ENCODE measurements around the gene CCDC88C.

CCDC88C gene

DNA sequence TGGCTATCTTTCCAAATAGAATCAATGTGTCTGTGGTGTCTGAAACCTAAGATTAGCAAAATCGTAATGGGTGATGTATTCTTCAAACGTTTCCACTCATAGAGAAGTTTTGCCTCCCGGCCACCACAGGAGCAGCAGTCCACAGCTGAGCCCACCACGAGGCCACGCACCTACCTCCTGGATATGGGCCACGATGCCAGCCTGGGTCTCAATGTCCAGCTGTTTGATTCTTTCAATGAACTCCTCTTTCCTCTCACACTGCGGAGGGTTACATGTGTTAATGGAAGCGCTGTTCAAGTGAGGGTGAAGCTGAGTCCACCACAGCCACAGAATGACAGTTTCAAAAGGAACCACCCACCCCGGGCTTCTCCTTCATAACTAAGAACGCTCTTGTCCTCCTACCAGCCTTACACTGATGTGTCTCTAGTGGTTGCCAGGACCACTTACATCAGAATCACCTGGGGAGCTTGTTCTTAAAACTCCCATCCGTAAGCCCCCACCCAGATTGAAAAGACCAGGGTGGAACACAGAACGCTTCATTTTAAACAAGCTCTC is 75.3 kb downstream of the CCDC88C start:
- DNase-seq = no peak

DNA sequence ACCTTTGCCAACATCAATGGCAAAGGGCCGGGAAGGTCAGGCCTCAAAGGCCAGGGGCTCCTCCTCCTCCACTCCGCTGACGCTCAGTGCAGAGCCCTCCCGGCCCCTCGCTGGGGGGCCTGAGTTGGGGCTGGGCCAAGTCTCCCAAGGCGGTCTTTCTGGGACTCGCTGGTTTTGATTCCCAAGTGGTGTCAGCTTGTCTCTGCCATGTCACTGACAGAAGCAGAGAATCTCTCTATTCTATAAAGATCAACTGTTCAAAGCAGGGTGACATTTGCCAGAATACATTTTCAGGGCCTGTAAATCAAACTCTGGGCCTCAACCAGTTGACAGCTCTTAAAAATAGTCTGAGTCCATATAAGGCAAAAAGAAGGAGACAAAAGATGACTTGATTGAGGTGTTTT is 75.9 kb downstream of the CCDC88C start:
- DNase-seq = no peak

DNA sequence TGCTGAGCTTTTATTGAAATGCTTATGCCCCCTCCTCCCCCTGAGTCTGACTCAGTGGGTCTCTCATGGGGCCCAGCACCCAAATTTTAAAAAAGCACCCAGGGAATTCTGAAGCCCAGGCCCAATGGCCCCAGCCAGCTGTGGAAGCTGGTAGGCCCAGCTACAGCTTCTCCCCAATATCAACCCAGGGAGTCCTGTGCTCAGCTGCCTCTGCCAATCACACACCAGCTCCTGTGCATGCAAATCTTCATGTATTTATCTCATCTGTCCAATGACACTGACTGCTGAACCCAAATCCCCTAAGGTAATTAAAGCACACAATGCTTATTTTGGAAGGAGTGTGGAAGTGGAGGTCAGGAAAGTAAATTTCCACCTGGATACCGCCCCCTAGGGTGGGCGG is 76.3 kb downstream of the CCDC88C start:
- no peak for DNase-seq

DNA sequence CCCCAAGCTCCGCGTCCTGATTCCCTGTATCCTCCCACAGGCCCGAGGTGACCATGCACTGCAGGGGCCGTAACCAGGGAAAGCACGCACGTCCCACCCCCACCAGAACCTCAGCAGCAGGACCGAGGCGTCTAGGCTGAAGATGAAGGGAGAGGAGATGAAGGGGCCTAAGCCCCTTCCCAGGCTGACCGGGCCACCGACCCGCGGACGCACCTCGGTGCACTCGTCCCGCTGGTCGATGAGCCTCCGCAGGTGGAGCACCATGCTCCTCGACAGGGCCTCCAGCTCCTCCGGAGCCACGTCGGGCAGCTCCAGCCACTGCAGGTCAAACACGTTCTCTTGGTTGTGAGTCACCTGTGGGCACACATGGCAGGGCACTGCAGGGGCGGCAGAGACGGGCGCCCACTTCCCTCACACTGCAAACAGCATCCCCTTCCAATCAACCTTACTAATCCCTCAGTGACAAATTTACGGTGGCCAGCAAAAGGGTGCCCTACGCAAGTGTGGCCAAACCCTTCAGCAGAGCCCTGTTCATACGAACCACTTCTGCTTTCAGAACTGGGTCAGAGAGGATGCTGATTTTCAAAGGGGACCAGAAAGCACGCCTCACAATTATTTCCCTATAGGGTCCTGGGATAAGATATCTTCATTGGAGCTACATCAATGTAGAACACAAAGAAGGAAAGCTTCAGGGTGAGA is 77.8 kb downstream of the CCDC88C start:
- DNase-seq = no peak

DNA sequence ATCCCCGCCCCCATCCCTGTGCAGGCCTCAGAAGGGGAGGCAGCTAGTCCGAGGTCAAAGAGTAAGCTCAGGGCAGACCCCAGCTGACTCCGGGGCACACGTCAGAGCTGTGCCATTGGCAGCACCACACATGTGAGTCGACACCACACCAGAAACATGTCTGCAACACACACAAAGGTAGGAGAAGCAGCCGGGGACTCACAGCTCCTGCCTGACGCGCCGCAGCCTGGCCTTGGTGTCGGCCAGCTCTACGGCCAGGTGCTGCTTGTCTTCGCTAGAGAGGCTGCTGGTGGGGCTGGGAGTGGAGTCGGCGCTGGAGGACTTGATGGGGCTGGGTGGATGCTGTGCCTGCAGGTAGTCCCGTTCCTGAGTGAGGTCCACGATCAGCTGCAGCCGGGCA is 78.5 kb downstream of the CCDC88C start:
- no peak for DNase-seq

DNA sequence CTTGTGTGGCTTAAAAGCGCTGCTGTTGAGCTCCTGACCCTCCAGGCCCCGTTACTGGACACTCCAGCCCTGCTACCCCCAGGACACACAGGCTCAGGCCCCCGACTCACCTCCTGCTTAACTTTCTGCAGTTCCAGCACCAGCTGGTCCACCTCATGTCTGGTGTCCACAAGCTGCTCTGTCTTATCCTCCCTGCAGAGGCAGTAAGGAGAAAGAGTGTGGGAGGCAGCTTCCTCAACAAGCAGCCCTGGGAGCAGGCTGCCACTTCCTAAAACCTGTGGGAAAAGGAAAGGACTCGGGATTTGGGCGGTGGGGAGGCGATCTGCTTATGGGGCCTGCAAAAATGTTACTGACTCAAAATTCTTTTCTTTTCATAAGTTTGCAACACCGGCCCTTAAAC is 79.2 kb downstream of the CCDC88C start:
- DNase-seq = no peak

DNA sequence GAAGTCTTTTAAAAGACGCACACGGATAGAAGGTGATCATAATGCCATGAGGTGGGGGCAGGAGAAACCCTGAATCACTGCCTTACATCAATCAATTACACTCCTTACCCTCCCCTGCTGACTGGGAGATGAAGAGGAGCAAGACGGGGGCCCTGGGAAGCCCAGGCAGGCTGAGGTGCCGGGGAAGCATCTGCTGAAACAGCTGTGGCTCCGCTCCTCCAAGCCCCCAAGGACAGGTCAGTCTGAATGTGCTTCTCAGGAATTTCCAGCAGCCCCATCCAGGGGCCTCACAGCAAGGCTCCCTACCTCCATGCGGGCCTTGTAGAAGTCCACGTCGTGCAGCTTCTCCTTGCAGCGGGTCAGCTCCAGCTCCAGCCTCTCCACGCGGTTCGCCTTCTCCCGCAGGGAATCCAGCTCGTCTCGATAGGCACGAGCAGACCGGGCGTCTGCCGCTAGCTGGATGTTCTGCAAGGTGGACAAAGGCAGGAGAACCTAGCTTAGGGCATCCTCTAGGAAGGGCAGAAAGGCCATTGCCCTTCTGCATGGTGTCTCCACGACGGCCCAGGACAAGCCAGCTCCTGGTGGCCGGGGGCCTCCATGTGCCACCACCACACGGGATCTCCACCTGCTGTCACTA is 79.8 kb downstream of the CCDC88C start:
- DNase-seq = no peak

DNA sequence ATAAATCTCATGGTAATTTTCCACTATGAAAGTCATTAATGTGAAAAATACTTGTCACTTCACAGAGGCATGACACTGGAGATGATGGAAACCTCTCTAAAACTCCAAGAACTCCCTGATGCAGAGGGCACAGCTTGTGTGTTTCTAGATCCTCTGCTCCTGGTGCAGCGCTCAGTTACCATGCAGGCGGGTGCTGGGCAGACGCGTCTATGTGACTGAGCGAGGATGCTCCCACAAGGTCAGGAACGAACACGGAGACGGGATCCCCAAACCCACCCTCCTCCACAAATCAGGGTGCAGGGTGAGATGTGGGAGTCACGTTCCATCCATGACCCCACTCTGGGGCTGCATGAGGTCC is 81.5 kb downstream of the CCDC88C start:
- DNase-seq = no peak

DNA sequence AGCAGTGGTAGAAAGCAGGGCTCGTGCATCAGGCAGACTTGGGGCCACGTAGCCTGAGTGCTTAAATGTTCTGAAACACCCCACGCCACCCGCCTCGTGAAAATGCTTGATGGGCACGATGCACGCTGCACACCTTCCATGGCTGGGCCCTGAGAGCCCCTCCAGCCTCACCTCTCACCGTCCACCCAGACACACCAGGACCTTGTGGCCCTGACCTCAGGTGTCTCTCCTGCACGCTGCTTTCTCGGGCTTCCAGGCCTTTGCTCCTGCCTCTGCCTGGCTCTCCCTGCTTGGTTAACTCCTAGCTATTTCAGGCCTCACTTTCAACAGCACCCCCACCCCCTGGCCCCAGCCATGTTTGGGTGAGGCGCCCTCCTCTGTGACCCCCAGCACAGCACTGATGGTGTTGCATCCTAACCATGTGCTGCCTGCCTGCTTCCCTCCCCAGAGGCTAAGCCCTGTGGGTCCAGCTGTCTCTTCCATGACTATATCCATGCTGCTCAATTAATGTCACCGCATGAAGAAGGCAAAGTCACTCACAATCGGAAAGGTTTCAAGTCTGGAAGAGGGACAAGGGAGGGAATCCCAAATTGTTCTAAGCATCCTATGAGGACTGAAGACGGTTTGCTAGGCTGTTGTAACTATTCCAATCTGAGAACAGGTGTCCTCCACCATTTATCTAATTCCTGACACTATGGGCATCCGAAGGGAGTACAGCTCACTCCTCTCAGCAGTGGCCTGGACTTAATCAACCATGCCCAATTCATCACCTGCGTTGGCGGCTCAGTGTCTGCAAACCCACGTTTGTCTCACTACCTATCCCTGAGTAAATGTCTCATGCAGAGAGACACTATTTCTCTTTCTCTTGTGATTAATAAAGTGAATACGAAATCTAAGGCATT is 82.2 kb downstream of the CCDC88C start:
- DNase-seq = no peak

DNA sequence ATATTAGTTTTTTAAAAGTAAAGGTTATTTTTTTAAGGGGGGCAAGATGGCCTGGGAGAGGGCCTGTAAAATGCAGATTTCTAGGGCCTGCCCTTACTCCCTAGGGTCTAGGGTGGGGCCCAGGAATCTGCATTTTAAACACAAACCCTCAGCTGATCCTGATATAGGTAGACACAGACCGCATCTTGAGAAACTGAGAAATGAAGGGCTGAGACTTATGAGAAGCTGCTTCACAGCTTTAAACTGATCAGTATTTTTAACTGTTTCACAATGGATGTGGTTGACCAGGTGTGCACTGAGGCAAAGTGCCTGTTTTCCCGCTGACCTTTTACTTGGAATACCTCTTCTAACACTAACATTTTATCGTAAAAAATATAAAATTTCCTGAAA is 84.0 kb downstream of the CCDC88C start:
- DNase-seq = no peak

DNA sequence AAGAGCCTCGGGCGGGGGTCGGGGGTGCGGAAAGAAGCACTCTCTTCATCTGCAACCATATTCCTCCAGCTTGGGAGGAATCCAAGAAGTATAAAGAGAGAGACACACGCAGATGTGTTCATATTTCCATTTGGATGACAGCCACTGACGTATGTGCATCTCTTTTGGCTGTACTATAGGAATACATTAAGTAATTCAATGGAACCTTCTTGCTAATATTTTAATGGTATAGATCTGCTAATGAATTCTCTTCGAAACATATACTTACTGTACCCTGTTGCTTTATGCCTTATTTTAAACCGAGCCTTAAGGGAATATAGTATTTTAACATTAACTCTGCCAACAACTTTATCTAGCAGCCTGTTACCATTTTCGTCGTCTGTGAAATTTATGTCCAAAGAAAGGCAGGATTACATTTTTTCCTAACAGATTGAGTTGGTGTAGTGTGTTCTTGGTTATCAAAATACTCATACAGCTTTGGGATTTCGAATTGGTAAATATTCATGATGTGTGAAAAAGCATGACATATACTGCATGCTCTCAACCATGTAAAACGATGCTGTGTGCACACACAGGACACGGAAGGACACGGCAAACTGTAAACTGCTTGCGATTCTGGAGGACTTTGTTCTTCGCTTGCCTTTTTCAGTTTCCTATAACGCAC is 84.5 kb downstream of the CCDC88C start:
- DNase-seq = no peak

DNA sequence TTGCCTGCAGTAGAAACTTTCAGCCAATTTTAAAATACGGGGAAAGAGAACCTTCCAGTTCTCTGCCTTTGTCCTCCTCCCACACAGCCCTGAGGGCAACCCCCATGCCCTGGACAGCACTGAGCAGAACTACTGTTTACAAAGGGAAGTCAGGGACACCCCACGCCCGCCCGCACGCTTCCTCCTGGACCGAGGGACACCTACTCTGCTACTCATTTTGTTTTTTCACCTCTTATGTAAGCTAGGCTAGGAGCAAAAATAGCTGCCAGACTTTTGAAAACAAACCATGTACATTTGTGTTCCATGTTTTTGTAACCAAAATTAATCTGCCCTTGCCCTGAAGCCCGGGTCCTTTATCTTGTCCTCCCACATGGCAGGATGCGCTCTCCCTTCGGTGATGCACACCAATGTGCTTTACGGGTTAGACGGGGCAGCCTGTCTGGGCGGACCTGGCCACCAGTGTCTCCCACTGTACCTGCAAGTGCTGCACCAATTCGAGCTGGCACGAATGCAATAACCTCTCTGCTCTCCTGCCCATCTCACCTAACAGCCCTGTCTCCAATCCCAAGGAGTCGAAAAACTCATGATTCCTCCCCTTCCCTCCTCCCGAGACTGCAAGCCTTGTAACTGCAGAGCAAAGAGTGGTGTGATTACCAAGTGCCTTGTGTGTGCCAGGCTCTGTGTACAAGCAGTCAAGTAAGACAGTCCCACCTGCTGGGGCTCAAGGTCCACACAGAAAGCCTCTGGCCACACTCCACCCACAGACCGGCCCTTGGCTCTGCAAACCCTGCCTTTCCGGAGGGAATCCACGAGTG is 85.2 kb downstream of the CCDC88C start:
- no peak for DNase-seq

DNA sequence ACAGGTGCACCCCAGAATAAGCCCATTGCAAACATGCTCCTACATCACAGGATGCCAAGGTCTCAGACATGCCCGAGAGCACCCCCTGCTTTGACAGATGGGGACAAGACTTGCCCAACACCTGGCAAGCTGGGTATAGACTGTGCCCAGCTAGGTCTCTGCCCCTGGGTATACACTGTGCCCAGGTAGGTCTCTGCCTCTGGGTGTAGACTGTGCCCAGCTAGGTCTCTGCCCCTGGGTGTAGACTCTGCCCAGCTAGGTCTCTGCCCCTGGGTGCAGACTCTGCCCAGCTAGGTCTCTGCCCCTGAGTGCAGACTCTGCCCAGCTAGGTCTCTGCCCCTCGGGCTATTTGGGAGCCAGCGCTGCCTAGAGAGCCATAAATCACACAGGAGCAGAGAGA is 85.9 kb downstream of the CCDC88C start:
- no peak for DNase-seq

DNA sequence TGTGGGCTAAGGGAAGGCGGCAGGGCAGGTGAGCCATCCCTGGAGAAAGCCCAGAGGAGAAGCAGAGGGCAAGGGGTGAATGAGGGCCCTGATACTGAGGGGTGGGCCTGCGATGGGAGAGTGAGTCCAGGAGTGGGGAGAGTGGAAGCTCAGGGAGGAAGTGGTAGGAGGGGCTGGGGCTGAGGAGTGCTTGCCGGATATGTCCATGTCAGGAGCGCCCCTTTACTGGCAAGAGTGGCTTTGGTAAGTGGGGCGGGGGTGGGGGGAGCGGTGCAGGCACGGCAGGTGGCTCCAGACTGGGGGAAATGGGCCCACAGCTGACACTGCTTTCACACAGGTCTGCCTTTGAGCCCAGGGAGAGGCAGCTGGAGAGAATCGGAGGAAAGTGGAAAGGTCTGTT is 86.8 kb downstream of the CCDC88C start:
- DNase-seq = no peak

DNA sequence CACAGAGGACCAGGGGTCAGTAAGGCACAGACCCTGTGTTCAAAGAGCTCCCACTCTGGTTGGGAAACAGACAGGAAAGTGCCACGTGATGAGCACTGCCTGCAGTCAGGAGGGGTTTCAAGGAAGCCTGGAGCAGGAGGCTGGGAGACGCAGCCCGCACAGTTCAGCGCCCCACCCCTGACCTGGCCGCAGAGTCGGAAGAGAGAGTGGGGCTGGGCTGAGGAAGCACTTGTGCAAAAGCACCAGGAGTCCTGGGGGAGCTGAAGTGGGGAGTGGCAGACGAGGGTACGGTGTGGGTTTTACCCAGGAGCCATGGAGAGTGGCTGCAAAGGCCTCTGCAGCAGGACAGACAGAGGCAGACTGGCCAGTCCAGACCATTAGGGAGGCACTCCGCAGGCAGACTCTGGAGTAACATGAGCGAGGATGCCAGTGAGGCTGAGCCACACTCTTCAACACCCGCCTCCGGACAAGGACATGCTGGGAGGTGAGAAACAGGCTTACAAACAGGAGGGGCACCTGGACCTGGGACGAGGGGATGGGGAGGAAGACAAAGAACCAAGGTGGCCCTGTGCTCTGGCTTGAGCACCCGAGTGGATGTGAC is 87.4 kb downstream of the CCDC88C start:
- no peak for DNase-seq

DNA sequence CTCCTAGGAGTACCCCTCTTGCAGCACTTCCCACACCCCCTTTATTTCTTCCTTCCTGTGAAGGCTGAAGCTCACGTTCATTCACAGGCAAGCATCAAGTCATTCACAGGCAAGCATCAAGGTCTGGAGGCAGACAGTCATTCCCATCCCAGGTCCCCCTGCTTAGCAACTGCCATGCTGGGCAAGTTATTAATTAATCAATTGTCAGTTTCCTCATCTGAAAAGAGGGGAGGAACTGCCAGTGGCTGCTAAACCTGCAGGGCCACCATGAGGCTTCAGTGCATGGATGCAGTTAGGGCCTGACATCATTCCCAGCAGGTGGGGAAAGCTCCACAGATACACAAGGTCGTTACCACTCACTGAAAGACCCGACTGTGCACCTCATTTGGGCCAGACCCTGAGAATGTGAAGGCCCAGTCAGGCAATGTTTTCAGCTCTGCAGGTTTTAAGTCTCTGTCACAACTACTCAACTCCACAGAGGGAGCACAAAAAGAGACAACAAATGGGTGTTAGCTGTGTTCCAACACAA is 88.1 kb downstream of the CCDC88C start:
- no peak for DNase-seq

DNA sequence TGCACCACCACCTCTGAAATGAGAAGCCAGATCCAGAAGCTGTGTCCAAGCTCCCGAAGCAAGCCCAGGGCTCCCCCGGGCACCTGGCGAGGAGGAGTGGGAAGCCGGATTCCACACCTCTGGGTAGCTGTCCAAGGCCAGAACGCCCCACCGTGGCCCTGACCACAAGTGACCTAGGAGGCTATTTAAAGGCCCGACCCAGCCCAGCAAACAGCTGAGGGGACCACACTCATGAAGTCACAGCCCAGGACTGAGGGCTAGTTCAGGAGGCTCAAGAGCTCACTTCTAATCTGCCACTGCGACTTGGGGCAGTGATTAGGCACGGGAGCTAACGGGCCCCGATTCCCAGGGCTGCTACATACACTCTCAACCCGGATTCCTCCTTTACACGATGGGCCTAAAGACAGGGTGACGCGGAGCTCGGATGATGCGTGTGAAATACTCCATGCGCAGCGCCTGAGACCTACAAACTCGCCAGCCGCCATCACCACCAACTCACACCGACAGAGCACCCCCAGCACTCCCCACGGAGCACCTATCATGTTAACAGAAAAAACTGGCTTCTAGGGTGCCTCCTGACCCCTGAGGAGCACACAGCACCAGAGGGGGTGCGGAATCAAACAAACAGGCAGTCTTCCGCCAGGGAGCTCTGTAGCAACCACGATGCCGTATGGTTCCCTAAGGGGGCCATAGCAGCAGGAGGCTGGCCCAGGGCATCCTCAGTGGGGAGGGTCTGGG is 89.1 kb downstream of the CCDC88C start:
- DNase-seq = no peak

DNA sequence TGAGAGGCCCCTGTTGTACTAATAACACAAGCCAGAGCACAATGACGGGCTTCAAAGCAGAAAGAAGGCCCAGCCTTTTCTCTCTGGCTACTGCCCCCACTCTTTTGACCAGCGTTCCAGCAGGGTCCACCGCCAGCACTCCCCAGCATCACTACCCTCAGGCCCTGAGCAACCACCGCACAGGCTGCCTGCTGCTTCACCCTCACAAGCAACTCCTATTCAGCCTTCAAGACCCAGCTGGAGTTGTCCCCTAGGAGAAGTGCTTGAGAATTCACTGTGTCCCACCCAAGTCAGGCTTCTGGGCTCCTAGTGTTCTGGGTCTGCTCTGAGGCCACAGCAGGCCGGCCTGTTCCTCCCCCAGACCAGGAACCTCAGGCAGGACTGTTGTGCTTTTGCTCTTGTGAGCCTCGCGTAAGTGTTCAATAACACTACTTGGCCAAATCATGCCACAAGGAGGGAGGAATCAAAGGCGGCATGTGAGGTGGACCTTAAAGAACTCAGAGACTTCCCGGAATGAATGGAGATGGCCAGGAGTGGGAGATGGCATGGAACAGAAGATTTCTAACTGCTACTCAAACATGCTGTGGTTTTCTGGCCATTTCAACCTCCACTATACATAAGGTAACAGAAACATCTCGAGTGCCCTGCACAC is 89.8 kb downstream of the CCDC88C start:
- no peak for DNase-seq

DNA sequence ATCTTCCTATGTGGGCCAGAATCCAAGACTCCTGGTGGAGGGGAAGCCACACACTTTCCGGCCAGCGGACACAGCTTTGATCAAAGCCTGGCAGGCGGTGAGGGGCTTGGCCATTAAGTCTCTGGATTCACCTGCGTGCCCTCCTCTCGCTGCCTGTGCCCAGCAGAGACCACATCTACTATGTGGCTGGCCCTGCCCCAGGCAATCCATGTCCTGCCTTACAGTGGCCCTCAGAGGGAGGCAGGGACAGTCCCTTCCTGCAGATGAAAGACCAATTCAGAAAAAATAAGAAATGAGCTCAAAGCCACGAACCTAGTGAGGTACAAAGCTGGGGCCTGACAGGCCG is 90.4 kb downstream of the CCDC88C start:
- DNase-seq = no peak

DNA sequence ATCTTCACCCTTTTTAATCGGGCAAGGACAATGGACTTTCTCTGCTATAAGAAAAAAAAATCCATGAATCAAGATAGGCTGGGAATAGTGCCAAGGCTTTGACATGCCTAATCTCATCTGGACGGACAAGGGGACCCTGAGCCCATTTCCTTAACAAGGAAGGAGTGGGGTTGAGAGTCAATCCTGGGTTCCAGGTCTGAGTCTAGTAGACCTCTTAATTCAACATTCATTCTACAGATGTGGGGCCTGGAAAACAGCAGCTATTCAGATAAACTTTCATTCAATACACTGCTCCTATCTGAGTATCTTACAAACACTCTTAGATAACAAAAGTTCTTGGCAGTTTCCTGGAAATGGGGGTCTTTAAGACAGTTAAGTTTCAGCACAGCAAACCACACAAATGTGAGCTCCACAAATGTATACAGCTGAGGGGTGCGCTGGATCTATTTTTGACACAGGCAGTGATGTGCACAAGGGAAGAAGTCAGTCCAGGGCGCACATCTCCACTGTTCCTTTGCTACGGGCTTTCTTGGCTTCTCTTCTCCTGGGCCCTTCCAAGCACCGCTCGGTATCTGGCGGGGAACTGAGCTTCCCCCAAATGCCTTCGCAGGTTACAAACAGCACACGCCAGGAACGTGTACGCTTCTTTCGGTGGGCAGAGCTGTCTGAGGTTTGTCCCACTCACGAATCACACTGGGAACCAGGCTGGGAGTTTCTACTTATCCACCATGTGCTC is 90.9 kb downstream of the CCDC88C start:
- DNase-seq = no peak
